HG03342 (cell line): ENCODE results near the gene CAPZB.

Experiments
- ATAC-seq: cut with Tn5 transposase; IDR thresholded peaks from one replicate; pipeline ENCODE4 v1.9.1; 2021; ENCODE audit warnings: mild to moderate bottlenecking, moderate library complexity; ENCODE audit not compliant: unreplicated experiment

Gene CAPZB

GRCh38 chr1:19336543-19336942, 148.8 kb downstream of the CAPZB start:
- ATAC-seq = no peak

- ATAC-seq = no peak
Observed at GRCh38 chr1:19333587-19334354, 151.6 kb downstream of the CAPZB start.

GRCh38 chr1:19332832-19333231, 152.5 kb downstream of the CAPZB start:
- ATAC-seq = no peak

- ATAC-seq = no peak
Observed at GRCh38 chr1:19331262-19331878, 154.0 kb downstream of the CAPZB start.

- ATAC-seq = no peak
Observed at GRCh38 chr1:19330449-19331135, 154.7 kb downstream of the CAPZB start.

- ATAC-seq = no peak
Observed at GRCh38 chr1:19329611-19330010, 155.7 kb downstream of the CAPZB start.

- no peak for ATAC-seq
Observed at GRCh38 chr1:19329188-19329587, 156.2 kb downstream of the CAPZB start.

GRCh38 chr1:19328486-19328885, 156.9 kb downstream of the CAPZB start:
- ATAC-seq = no peak

GRCh38 chr1:19327736-19328135, 157.6 kb downstream of the CAPZB start:
- ATAC-seq = no peak

- no peak for ATAC-seq
Observed at GRCh38 chr1:19327301-19327700, 158.0 kb downstream of the CAPZB start.

- ATAC-seq = no peak
Observed at GRCh38 chr1:19326748-19327065, 158.6 kb downstream of the CAPZB start.

GRCh38 chr1:19325958-19326747, 159.2 kb downstream of the CAPZB start:
- ATAC-seq = no peak

GRCh38 chr1:19325368-19325957, 159.9 kb downstream of the CAPZB start:
- no peak for ATAC-seq

- ATAC-seq = no peak
Observed at GRCh38 chr1:19324665-19324990, 160.7 kb downstream of the CAPZB start.

- ATAC-seq = no peak
Observed at GRCh38 chr1:19323987-19324664, 161.2 kb downstream of the CAPZB start.

GRCh38 chr1:19322481-19322880, 162.9 kb downstream of the CAPZB start:
- no peak for ATAC-seq

- no peak for ATAC-seq
Observed at GRCh38 chr1:19321071-19321470, 164.3 kb downstream of the CAPZB start.

- no peak for ATAC-seq
Observed at GRCh38 chr1:19319196-19319595, 166.1 kb downstream of the CAPZB start.

- no peak for ATAC-seq
Observed at GRCh38 chr1:19317126-19317910, 168.0 kb downstream of the CAPZB start.
